Thyroid gland (tissue), 4 donors: Measurements from ENCODE around the gene SPTBN4. TPM values are rescaled to one million over a fixed set of nuclear protein-coding genes. Genes with fewer than 3 reads are reported as not detected.

Experiments
- DNase-seq, 2 donors: peaks; one replicate each; pipeline ENCODE4 v3.0.0-alpha.2; 2019
- H3K27ac ChIP-seq, 3 donors: fragments of 200-600 bp; sonication (generic); 1 replicate in 2 of 3; 2 replicates in 1 of 3; pipeline ENCODE4 v1.5.1; 2016 to 2019; ENCODE audit warnings: mild to moderate bottlenecking in 1 of 3, moderate library complexity in 1 of 3
- H3K27me3 ChIP-seq: fragments of 200-600 bp; sonication (generic); one replicate; pipeline ENCODE4 v1.5.1; 2019
- H3K36me3 ChIP-seq, 2 donors: fragments of 200-600 bp; sonication (generic); one replicate each; pipeline ENCODE4 v1.5.1; 2016 to 2019
- H3K4me1 ChIP-seq, 2 donors: fragments of 200-600 bp; sonication (generic); one replicate each; pipeline ENCODE4 v1.5.1; 2017 to 2019
- H3K4me3 ChIP-seq, 3 donors: fragments of 200-600 bp; sonication (generic); replicated peaks in 1 of 3; 1 replicate in 2 of 3; 2 replicates in 1 of 3; pipeline ENCODE4 v1.5.1; 2016; ENCODE audit warnings: mild to moderate bottlenecking in 1 of 3
- H3K9me3 ChIP-seq: fragments of 200-600 bp; sonication (generic); one replicate; pipeline ENCODE4 v1.5.1; 2017
- CTCF ChIP-seq, 6 experiments: fragments of 200-600 bp in 3 of 6; fragments of 450-650 bp in 3 of 6; sonication (generic) in 3 of 6; IDR thresholded peaks; one replicate each; pipeline ENCODE4 v1.5.1; 2016 to 2019; ENCODE audit warnings: antibody characterized with exemption in 6 of 6, mild to moderate bottlenecking in 2 of 6, inconsistent platforms in 1 of 6, moderate library complexity in 1 of 6
- POLR2A ChIP-seq, 2 donors: fragments of 450-650 bp; IDR thresholded peaks; one replicate each; pipeline ENCODE4 v1.6.1; 2017; ENCODE audit warnings: antibody characterized with exemption in 2 of 2, mild to moderate bottlenecking in 2 of 2, moderate library complexity in 1 of 2
- WGBS, 2 donors: methylation state at CpG; one replicate each; pipeline ENCODE4 v1.1.5; 2017; 5-methylcytosine and 5-hydroxymethylcytosine counted together
- intact Hi-C: fragments of 100-400 bp; cut with DNase I; formaldehyde crosslinking; loops from one replicate; pipeline ENCODE4 v1.15.1; 2023
- total RNA-seq, 4 donors: library from RNA; depleted of rRNA; stranded (reverse); fragments of >200 nt; gene quantifications; one replicate each; pipeline ENCODE4 v1.2.3, GENCODE V29; 2016

SPTBN4 gene
- total RNA-seq, 4 donors from 2014 or later: 0.67 to 2.7 (median 1.0) TPM

GRCh38 chr19:40524655-40525054 lies 57.9 kb downstream of the SPTBN4 start:
- Histone ChIP-seq H3K36me3 (no peaks in the 10 kb centered on the region), H3K27me3 (no peaks in the 10 kb centered on the region), H3K4me3 (no peak overlapping the region), H3K4me1 (peaks cover 0 to 3% of the 10 kb centered on the region in 2 donors), H3K27ac (no peak overlapping the region), H3K9me3 (no peaks in the 10 kb centered on the region)
- intact Hi-C loops: loop anchor here (5.0 to 10.0 kb wide), 2 partner anchors 60 to 73 kb away; partner anchors contain the start of genes BLVRB and SPTBN4
- 91 to 97% methylated on average over 3 of the region's 3 CpGs for WGBS, 2 donors
- DNase-seq: no peak
- TF ChIP-seq CTCF (IDR thresholded peaks at IDR 0.05): no peak
- TF ChIP-seq POLR2A (IDR thresholded peaks at IDR 0.05): no peak

- TF ChIP-seq POLR2A (IDR thresholded peaks at IDR 0.05) (no peak), CTCF (IDR thresholded peaks at IDR 0.05) (no peak)
- no peaks in the 10 kb centered on the region for H3K36me3 ChIP-seq
- 56 to 58% methylated on average over 12 of the region's 12 CpGs for WGBS, 2 donors
- peaks cover 0 to 8% of the 10 kb centered on the region in 2 donors for H3K4me1 ChIP-seq
- H3K27ac ChIP-seq: no peak overlapping the region
- no peak overlapping the region for H3K4me3 ChIP-seq
- no peaks in the 10 kb centered on the region for H3K27me3 ChIP-seq
- no peaks in the 10 kb centered on the region for H3K9me3 ChIP-seq
- intact Hi-C loops: loop anchor here (5.0 to 10.0 kb wide), 2 partner anchors 61 to 72 kb away; partner anchors contain the start of genes BLVRB and SPTBN4
- no peak for DNase-seq
Measured at GRCh38 chr19:40525234-40526051, 58.6 kb downstream of the SPTBN4 start.

- intact Hi-C loops: loop anchor here (5.0 to 10.0 kb wide), 2 partner anchors 63 to 69 kb away; partner anchors contain the start of genes BLVRB and SPTBN4
- DNase-seq: peak; percentile 38 to 47
Measured at GRCh38 chr19:40528078-40528477, 61.3 kb downstream of the SPTBN4 start.

GRCh38 chr19:40528533-40529092 lies 61.8 kb downstream of the SPTBN4 start:
- Histone ChIP-seq H3K36me3 (no peaks in the 10 kb centered on the region), H3K27me3 (no peaks in the 10 kb centered on the region), H3K4me1 (peaks cover 0 to 14% of the 10 kb centered on the region in 2 donors), H3K9me3 (no peaks in the 10 kb centered on the region), H3K27ac (no peak overlapping the region), H3K4me3 (no peak overlapping the region)
- intact Hi-C loops: loop anchor here (5.0 to 10.0 kb wide), 2 partner anchors 64 to 69 kb away; partner anchors contain the start of genes BLVRB and SPTBN4
- WGBS, 2 donors: 70 to 71% methylated on average over 14 of the region's 14 CpGs
- TF ChIP-seq CTCF (IDR thresholded peaks at IDR 0.05) (no peak), POLR2A (IDR thresholded peaks at IDR 0.05) (no peak)
- DNase-seq: no peak

More at GRCh38 chr19:40528078-40528477, 61.3 kb downstream of the SPTBN4 start:
- Histone ChIP-seq H3K9me3 (no peaks in the 10 kb centered on the region), H3K27me3 (no peaks in the 10 kb centered on the region), H3K36me3 (no peaks in the 10 kb centered on the region), H3K4me3 (no peak overlapping the region), H3K4me1 (peaks cover 0 to 14% of the 10 kb centered on the region in 2 donors), H3K27ac (no peak overlapping the region)
- 19 to 43% methylated on average over 6 of the region's 6 CpGs for WGBS, 2 donors
- no peak for TF ChIP-seq POLR2A (IDR thresholded peaks at IDR 0.05)
- no peak for TF ChIP-seq CTCF (IDR thresholded peaks at IDR 0.05)
